Stimulated activated effector memory CD8-positive, alpha-beta T cell treated with anti-CD3 and anti-CD28 coated beads, Interleukin-12 subunit alpha, Interleukin-12 subunit beta, amount 100 ng/mL, for 72 hours (primary cell): ENCODE measurements around the gene AUTS2.

Source experiments
- ATAC-seq: fragments of 150-1000 bp; cut with Tn5 transposase; 2 replicates; pipeline ENCODE4 v1.10.0; 2021
- DNase-seq, 2 donors: peaks; one replicate each; pipeline ENCODE4 v3.0.0; 2021 to 2022; ENCODE audit warnings: low spot score in 2 of 2
- H3K27ac Mint-ChIP-seq: one replicate; pipeline ENCODE4 v1.8.0; 2022; ENCODE audit warnings: mild to moderate bottlenecking, mixed read lengths
- H3K36me3 Mint-ChIP-seq: one replicate; pipeline ENCODE4 v1.8.0; 2022; ENCODE audit warnings: mild to moderate bottlenecking, mixed read lengths
- H3K4me1 Mint-ChIP-seq: one replicate; pipeline ENCODE4 v1.8.0; 2022; ENCODE audit warnings: mixed read lengths
- H3K4me3 Mint-ChIP-seq: one replicate; pipeline ENCODE4 v1.8.0; 2022; ENCODE audit warnings: mild to moderate bottlenecking, mixed read lengths
- H3K9me3 Mint-ChIP-seq: one replicate; pipeline ENCODE4 v1.8.0; 2022; ENCODE audit warnings: mixed read lengths

The AUTS2 gene

GRCh38 chr7:70533614-70534013 is 935.3 kb downstream of the AUTS2 start:
- DNase-seq (no peak), ATAC-seq (no peak)
- H3K27ac Mint-ChIP-seq = no peak overlapping the region
- no peaks in the 10 kb centered on the region for H3K4me1 Mint-ChIP-seq
- H3K9me3 Mint-ChIP-seq = no peaks in the 10 kb centered on the region
- no peak overlapping the region for H3K4me3 Mint-ChIP-seq
- H3K36me3 Mint-ChIP-seq = peaks cover 5% of the 10 kb centered on the region

DNA sequence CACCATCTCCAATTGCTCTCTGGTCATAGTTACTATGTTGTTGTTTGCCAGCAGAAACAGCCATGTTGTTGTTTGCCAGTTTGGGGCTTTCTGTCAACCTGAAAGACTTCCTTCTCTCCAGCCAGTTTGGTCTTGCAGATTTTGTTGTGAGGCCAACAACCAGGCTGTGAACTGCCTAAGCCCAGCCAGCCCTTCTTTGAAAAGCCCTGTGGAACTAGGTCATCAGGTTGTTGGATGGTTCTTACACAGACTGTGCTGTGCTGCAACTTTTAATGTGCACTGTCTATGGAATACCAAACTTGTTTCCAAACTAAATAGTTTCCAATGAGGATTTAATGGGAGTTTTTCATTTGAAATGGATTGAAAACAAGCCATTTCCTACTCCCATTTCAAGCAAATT is 940.9 kb downstream of the AUTS2 start:
- Mint-ChIP-seq H3K9me3 (no peaks in the 10 kb centered on the region), H3K36me3 (no peaks in the 10 kb centered on the region), H3K27ac (no peak overlapping the region), H3K4me1 (peaks cover 5% of the 10 kb centered on the region), H3K4me3 (no peak overlapping the region)
- DNase-seq (no peak), ATAC-seq (no peak)

DNA sequence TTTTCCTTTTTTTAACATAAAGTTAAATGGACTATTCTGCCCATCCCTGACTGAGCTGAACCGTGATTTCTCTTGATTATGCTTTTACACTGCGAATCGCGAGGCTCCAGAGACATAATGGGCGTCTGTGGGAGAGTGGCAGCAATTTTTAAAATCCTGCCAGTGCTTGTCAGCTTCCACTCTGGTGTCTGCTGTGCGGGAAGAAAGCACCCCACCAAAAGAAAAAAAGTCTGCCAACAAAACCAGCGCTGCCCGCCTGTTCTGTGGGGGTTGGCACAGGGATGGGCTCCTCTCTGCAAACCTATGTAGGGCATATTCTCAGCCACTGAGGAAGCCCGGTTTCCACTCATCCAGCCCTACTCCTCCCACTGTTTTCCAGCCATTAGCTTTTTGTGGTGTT is 941.3 kb downstream of the AUTS2 start:
- DNase-seq (no peak), ATAC-seq (no peak)
- H3K4me1 Mint-ChIP-seq = peaks cover 5% of the 10 kb centered on the region
- H3K4me3 Mint-ChIP-seq = no peak overlapping the region
- no peaks in the 10 kb centered on the region for H3K9me3 Mint-ChIP-seq
- H3K36me3 Mint-ChIP-seq = no peaks in the 10 kb centered on the region
- H3K27ac Mint-ChIP-seq = no peak overlapping the region

DNA sequence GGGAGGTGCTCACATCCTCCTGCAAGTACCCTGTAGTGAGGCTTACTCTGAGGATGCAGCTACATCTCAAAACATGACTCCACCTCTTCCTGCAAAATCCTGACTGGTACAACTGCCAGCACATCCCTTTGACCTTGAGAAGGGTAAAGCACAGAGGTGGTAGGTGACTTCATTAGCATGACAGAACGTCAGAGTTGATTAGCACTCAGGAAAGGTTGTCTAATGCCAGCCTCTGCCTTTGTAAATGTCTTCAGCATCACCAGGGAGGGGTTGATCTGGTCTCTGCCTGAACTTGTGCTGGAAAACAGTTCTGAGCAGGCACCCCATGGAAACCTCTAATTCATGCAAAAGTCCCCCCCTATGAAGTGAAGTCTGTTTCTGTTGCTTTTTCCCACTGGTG is 942.4 kb downstream of the AUTS2 start:
- Mint-ChIP-seq H3K9me3 (no peaks in the 10 kb centered on the region), H3K4me1 (peaks cover 5% of the 10 kb centered on the region), H3K36me3 (no peaks in the 10 kb centered on the region), H3K27ac (no peak overlapping the region), H3K4me3 (no peak overlapping the region)
- ATAC-seq (no peak), DNase-seq (no peak)

GRCh38 chr7:70542750-70543376 is 944.6 kb downstream of the AUTS2 start:
- DNase-seq (no peak), ATAC-seq (no peak)
- Mint-ChIP-seq H3K36me3 (no peaks in the 10 kb centered on the region), H3K4me3 (no peak overlapping the region), H3K4me1 (peaks cover 5% of the 10 kb centered on the region), H3K27ac (no peak overlapping the region), H3K9me3 (no peaks in the 10 kb centered on the region)

DNA sequence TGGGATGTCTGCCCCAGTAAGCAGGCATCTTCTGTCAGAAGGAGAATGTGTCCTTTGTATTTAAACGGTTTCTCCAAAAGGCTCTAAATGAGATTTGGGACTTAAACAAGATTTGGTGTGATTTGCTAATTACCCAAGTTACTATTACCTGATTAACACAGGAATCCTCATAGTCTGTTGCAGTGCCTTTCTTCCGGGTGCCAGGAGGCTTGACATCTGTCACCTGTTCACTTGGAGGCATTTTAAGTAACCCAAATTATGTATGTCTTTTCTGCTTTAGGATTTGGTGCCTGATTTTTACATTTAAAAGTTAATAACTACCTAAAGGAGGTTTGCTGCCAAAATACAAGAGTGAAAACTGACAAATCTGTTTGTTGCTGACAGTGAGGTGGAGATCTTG is 945.7 kb downstream of the AUTS2 start:
- Mint-ChIP-seq H3K36me3 (no peaks in the 10 kb centered on the region), H3K4me1 (peaks cover 5% of the 10 kb centered on the region), H3K9me3 (no peaks in the 10 kb centered on the region), H3K27ac (no peak overlapping the region), H3K4me3 (no peak overlapping the region)
- ATAC-seq = no peak
- DNase-seq = no peak

DNA sequence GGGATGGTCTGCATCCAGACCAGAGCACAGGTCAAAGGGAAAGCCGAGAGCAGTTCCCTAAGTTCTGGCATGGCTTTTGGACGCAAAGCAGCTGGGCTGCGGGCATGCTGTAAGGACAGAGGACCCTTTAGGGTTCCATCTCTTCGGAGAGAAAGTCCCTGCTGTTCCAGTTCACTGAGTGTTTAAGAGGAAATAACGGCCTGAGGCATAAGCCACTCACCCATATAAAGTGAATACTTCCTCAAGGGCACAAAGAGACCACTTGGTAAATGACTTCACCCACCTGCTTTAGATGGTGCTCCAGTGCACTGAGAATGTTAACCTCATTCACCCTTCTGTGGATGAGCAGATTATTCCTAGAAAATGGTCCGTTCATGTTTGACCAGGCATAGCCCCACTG is 946.9 kb downstream of the AUTS2 start:
- no peak for ATAC-seq
- Mint-ChIP-seq H3K9me3 (no peaks in the 10 kb centered on the region), H3K36me3 (no peaks in the 10 kb centered on the region), H3K4me1 (peaks cover 5% of the 10 kb centered on the region), H3K4me3 (no peak overlapping the region), H3K27ac (no peak overlapping the region)
- DNase-seq = no peak

DNA sequence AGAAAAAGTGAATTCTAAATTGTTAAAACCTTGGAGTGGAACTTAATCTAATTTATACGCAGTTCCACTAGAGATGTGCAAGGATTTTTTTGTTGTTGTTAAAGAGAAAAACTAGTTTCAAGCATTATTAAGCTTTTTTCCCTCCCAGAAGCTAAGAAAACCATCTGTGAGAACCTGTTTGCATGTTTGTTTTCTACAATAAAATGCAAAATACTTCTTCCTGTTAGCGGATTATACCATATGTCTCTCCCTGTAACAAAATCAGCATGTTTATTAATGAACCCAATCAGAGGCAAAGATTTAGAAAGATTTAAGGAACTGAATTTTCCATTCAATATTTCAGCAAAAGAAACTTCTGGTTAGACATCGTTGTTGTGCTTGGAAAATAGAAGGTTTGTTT is 953.9 kb downstream of the AUTS2 start:
- Mint-ChIP-seq H3K4me1 (no peaks in the 10 kb centered on the region), H3K36me3 (no peaks in the 10 kb centered on the region), H3K4me3 (no peak overlapping the region), H3K27ac (no peak overlapping the region), H3K9me3 (no peaks in the 10 kb centered on the region)
- ATAC-seq (no peak), DNase-seq (no peak)

- no peak overlapping the region for H3K4me3 Mint-ChIP-seq
- ATAC-seq (no peak), DNase-seq (no peak)
- H3K27ac Mint-ChIP-seq = no peak overlapping the region
- H3K4me1 Mint-ChIP-seq = no peaks in the 10 kb centered on the region
- H3K9me3 Mint-ChIP-seq = no peaks in the 10 kb centered on the region
- H3K36me3 Mint-ChIP-seq = no peaks in the 10 kb centered on the region
These were observed 955.1 kb downstream of the AUTS2 start for GRCh38 chr7:70553364-70553763.

DNA sequence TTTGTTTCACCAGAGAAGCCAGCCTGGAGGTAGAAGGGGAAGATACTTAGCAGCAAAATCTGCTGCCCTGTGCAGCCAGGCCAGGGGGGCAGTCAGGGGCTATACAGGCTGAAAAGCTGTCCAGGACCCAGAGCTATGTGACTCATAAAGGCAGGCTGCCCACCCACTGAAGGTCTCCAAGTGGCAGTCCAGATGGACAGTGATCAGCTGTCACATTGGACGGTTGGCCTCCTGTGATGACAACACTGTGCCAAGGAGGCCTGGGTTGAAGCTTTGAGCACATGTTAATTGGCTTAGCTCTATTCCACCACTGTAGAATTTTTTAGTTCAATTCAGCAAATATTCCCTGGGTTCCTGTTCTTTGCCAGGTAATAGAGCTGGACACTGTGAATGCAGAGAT is 956.4 kb downstream of the AUTS2 start:
- Mint-ChIP-seq H3K9me3 (peaks cover 2% of the 10 kb centered on the region), H3K4me3 (no peak overlapping the region), H3K27ac (no peak overlapping the region), H3K36me3 (no peaks in the 10 kb centered on the region), H3K4me1 (no peaks in the 10 kb centered on the region)
- DNase-seq = no peak
- ATAC-seq = no peak

DNA sequence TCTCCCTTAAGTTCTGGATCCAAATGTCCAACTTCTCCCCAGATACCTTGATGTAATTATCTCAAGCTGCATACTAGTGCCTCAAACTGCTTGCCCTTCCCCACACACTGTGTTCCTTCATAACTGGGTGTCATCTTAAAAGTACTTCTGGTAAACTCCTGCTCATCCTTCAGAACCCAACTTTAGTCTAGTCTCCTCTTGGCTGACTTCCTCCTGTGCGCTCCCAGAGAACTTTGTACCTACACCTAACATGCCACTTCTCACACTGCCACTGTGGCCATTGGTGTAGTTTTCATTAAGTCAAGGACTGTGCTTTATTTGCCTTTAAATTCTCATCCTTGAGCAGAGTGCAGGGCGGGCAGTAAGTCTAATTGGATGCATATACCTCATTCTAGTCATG is 958.5 kb downstream of the AUTS2 start:
- no peak for ATAC-seq
- Mint-ChIP-seq H3K36me3 (no peaks in the 10 kb centered on the region), H3K4me1 (no peaks in the 10 kb centered on the region), H3K9me3 (peaks cover 2% of the 10 kb centered on the region), H3K4me3 (no peak overlapping the region), H3K27ac (no peak overlapping the region)
- DNase-seq = no peak

GRCh38 chr7:70557338-70557737 is 959.1 kb downstream of the AUTS2 start:
- Mint-ChIP-seq H3K36me3 (no peaks in the 10 kb centered on the region), H3K27ac (no peak overlapping the region), H3K4me3 (no peak overlapping the region), H3K9me3 (peaks cover 2% of the 10 kb centered on the region), H3K4me1 (no peaks in the 10 kb centered on the region)
- ATAC-seq (no peak), DNase-seq (no peak)

GRCh38 chr7:70559815-70560214 is 961.5 kb downstream of the AUTS2 start:
- H3K27ac Mint-ChIP-seq = no peak overlapping the region
- DNase-seq (no peak), ATAC-seq (no peak)
- H3K4me1 Mint-ChIP-seq = no peaks in the 10 kb centered on the region
- H3K4me3 Mint-ChIP-seq = no peak overlapping the region
- no peaks in the 10 kb centered on the region for H3K36me3 Mint-ChIP-seq
- H3K9me3 Mint-ChIP-seq = peaks cover 2% of the 10 kb centered on the region

DNA sequence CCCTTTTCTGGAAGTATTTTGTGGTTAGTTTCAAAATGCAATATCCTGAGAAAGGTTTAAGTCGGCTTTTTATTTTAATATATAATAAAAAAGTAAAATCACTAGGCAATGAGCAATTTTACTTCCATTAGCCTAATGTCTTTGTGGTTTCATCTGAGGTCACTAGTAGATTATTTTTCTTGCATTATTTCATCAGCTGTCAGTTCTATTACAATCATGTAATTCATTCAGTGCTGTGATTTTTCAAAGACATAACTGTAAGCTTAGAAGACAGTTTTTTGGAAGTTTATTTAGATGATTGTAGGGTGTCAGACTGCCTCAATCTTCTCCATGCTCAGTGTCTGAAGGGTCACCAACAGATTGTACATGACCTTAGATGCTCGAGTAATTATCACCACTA is 965.7 kb downstream of the AUTS2 start:
- ATAC-seq (no peak), DNase-seq (no peak)
- peaks cover 2% of the 10 kb centered on the region for H3K9me3 Mint-ChIP-seq
- no peaks in the 10 kb centered on the region for H3K36me3 Mint-ChIP-seq
- no peaks in the 10 kb centered on the region for H3K4me1 Mint-ChIP-seq
- H3K27ac Mint-ChIP-seq = no peak overlapping the region
- H3K4me3 Mint-ChIP-seq = no peak overlapping the region

DNA sequence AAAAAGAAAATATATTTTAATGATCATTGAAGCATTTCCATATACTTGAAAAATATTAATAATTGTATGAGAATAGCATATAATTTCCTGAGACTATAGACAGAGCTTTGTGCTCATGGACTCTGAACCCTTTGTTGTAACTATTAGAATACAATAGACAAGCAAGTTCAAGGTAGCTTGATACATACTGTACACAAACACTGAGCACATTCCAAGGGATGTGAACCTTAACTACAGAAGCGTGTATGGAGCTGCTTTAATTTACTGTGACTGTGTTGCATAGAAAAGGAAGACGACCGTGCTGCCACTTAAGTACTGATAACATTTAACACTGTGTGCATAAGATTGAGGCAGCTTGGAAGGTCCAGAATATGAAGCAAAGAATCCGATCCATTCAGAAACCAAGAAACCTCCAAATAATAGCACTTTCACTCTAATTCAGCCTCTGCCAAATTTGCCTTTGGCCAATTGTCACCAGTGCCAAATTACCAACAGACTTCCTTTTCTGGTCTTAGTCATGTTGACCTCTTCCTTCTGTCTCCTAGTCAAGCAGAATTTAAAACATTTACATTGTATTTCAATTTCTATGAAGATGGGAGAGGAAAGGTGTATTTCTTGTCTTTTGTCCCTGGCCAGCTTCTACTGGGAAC is 967.6 kb downstream of the AUTS2 start:
- ATAC-seq = no peak
- Mint-ChIP-seq H3K36me3 (no peaks in the 10 kb centered on the region), H3K4me3 (no peak overlapping the region), H3K9me3 (no peaks in the 10 kb centered on the region), H3K27ac (no peak overlapping the region), H3K4me1 (peaks cover 5% of the 10 kb centered on the region)
- DNase-seq = no peak

- ATAC-seq (no peak), DNase-seq (no peak)
- Mint-ChIP-seq H3K4me3 (no peak overlapping the region), H3K27ac (no peak overlapping the region), H3K36me3 (no peaks in the 10 kb centered on the region), H3K9me3 (no peaks in the 10 kb centered on the region), H3K4me1 (peaks cover 10% of the 10 kb centered on the region)
These were observed 968.4 kb downstream of the AUTS2 start for GRCh38 chr7:70566671-70567070.
